HUES48 (cell line): ENCODE measurements around the gene STIM1.
"Not testable (repeated sequence)": the region's sequence is repeated elsewhere in the genome, so short reads cannot be mapped to it uniquely, and the experiment has no call there.

Experiments used
- H3K27ac ChIP-seq: one replicate; pipeline ENCODE4 v1.7.0; 2013; ENCODE audit warnings: low read depth, low read length, inconsistent platforms
- H3K27me3 ChIP-seq: 2 replicates; pipeline ENCODE4 v1.6.1; 2013; ENCODE audit warnings: mild to moderate bottlenecking, low read length; ENCODE audit not compliant: control insufficient read depth, insufficient read depth
- H3K36me3 ChIP-seq: 2 replicates; pipeline ENCODE4 v1.6.1; 2013; ENCODE audit warnings: low read length; ENCODE audit not compliant: control insufficient read depth, insufficient read depth
- H3K4me1 ChIP-seq: 2 replicates; pipeline ENCODE4 v1.6.1; 2013; ENCODE audit warnings: mild to moderate bottlenecking, low read length; ENCODE audit not compliant: control insufficient read depth, insufficient read depth
- H3K4me3 ChIP-seq: 2 replicates; pipeline ENCODE4 v1.5.1; 2013; ENCODE audit warnings: mild to moderate bottlenecking, low read depth, low read length
- H3K9ac ChIP-seq: 2 replicates; pipeline ENCODE4 v1.6.1; 2013; ENCODE audit warnings: mild to moderate bottlenecking, low read depth, low read length, moderate library complexity
- H3K9me3 ChIP-seq: 2 replicates; pipeline ENCODE4 v1.6.1; 2013; ENCODE audit warnings: low read length; ENCODE audit not compliant: control insufficient read depth, insufficient read depth

STIM1 gene

GRCh38 chr11:4030197-4030596 lies 174.7 kb downstream of the STIM1 start:
- Histone ChIP-seq H3K9ac (no peak overlapping the region), H3K4me3 (no peak overlapping the region), H3K27ac (no peak overlapping the region), H3K27me3 (no peaks in the 10 kb centered on the region), H3K36me3 (no peaks in the 10 kb centered on the region), H3K9me3 (peaks cover 5% of the 10 kb centered on the region; the same call in 1 of the 2 replicates), H3K4me1 (no peaks in the 10 kb centered on the region)

GRCh38 chr11:4032097-4032496 lies 176.6 kb downstream of the STIM1 start:
- H3K36me3 ChIP-seq: no peaks in the 10 kb centered on the region
- no peaks in the 10 kb centered on the region for H3K4me1 ChIP-seq
- H3K9ac ChIP-seq: no peak overlapping the region
- no peaks in the 10 kb centered on the region for H3K27me3 ChIP-seq
- no peak overlapping the region for H3K27ac ChIP-seq
- no peak overlapping the region for H3K4me3 ChIP-seq
- H3K9me3 ChIP-seq: peaks cover 7% of the 10 kb centered on the region

GRCh38 chr11:4035985-4036384 lies 180.5 kb downstream of the STIM1 start:
- Histone ChIP-seq H3K27me3 (no peaks in the 10 kb centered on the region), H3K9ac (no peak overlapping the region), H3K27ac (no peak overlapping the region), H3K9me3 (peaks cover 7% of the 10 kb centered on the region), H3K36me3 (no peaks in the 10 kb centered on the region), H3K4me3 (no peak overlapping the region), H3K4me1 (no peaks in the 10 kb centered on the region)

- Histone ChIP-seq H3K27ac (no peak overlapping the region), H3K9me3 (peaks cover 2% of the 10 kb centered on the region; the same call in 1 of the 2 replicates), H3K9ac (no peak overlapping the region), H3K36me3 (no peaks in the 10 kb centered on the region), H3K4me3 (no peak overlapping the region), H3K27me3 (no peaks in the 10 kb centered on the region), H3K4me1 (no peaks in the 10 kb centered on the region)
These were observed 183.5 kb downstream of the STIM1 start for GRCh38 chr11:4039011-4039410.

- Histone ChIP-seq H3K4me3 (no peak overlapping the region), H3K36me3 (no peaks in the 10 kb centered on the region), H3K27ac (no peak overlapping the region), H3K9me3 (peaks cover 2% of the 10 kb centered on the region; the same call in 1 of the 2 replicates), H3K9ac (no peak overlapping the region), H3K27me3 (no peaks in the 10 kb centered on the region), H3K4me1 (no peaks in the 10 kb centered on the region)
These were observed 185.0 kb downstream of the STIM1 start for GRCh38 chr11:4040461-4040860.

- Histone ChIP-seq H3K4me1 (no peaks in the 10 kb centered on the region), H3K36me3 (no peaks in the 10 kb centered on the region), H3K4me3 (no peak overlapping the region), H3K9me3 (no peaks in the 10 kb centered on the region), H3K9ac (no peak overlapping the region), H3K27ac (no peak overlapping the region), H3K27me3 (no peaks in the 10 kb centered on the region)
These were observed 186.4 kb downstream of the STIM1 start for GRCh38 chr11:4041731-4042391.

- no peaks in the 10 kb centered on the region for H3K36me3 ChIP-seq
- H3K9me3 ChIP-seq: no peaks in the 10 kb centered on the region
- no peaks in the 10 kb centered on the region for H3K27me3 ChIP-seq
- H3K9ac ChIP-seq: no peak overlapping the region
- H3K27ac ChIP-seq: no peak overlapping the region
- H3K4me1 ChIP-seq: no peaks in the 10 kb centered on the region
- H3K4me3 ChIP-seq: no peak overlapping the region
These were observed 189.6 kb downstream of the STIM1 start for GRCh38 chr11:4044976-4045646.

- Histone ChIP-seq H3K9ac (no peak overlapping the region), H3K27me3 (no peaks in the 10 kb centered on the region), H3K4me1 (no peaks in the 10 kb centered on the region), H3K36me3 (no peaks in the 10 kb centered on the region), H3K27ac (no peak overlapping the region), H3K9me3 (no peaks in the 10 kb centered on the region), H3K4me3 (no peak overlapping the region)
These were observed 192.9 kb downstream of the STIM1 start for GRCh38 chr11:4048340-4048739.

- Histone ChIP-seq H3K27me3 (no peaks in the 10 kb centered on the region), H3K36me3 (no peaks in the 10 kb centered on the region), H3K4me3 (no peak overlapping the region), H3K9ac (no peak overlapping the region), H3K9me3 (no peaks in the 10 kb centered on the region), H3K27ac (no peak overlapping the region), H3K4me1 (no peaks in the 10 kb centered on the region)
These were observed 193.5 kb downstream of the STIM1 start for GRCh38 chr11:4049006-4049405.

GRCh38 chr11:4050138-4050537 lies 194.7 kb downstream of the STIM1 start:
- Histone ChIP-seq H3K9me3 (no peaks in the 10 kb centered on the region), H3K4me3 (no peak overlapping the region), H3K27me3 (no peaks in the 10 kb centered on the region), H3K9ac (no peak overlapping the region), H3K4me1 (no peaks in the 10 kb centered on the region), H3K27ac (no peak overlapping the region), H3K36me3 (no peaks in the 10 kb centered on the region)

GRCh38 chr11:4053200-4053599 lies 197.7 kb downstream of the STIM1 start:
- H3K9me3 ChIP-seq, H3K36me3 ChIP-seq, H3K9ac ChIP-seq, H3K27me3 ChIP-seq, H3K27ac ChIP-seq, H3K4me3 ChIP-seq, H3K4me1 ChIP-seq: not testable (repeated sequence)
